GM21737 (cell line): ENCODE results near the gene COL19A1.
"Not testable (repeated sequence)": the region's sequence is repeated elsewhere in the genome, so short reads cannot be mapped to it uniquely, and the experiment has no call there.

Source experiments
- ATAC-seq: cut with Tn5 transposase; IDR thresholded peaks from one replicate; pipeline ENCODE4 v1.9.1; 2021; ENCODE audit warnings: mild to moderate bottlenecking, moderate library complexity; ENCODE audit not compliant: unreplicated experiment

Gene COL19A1

DNA sequence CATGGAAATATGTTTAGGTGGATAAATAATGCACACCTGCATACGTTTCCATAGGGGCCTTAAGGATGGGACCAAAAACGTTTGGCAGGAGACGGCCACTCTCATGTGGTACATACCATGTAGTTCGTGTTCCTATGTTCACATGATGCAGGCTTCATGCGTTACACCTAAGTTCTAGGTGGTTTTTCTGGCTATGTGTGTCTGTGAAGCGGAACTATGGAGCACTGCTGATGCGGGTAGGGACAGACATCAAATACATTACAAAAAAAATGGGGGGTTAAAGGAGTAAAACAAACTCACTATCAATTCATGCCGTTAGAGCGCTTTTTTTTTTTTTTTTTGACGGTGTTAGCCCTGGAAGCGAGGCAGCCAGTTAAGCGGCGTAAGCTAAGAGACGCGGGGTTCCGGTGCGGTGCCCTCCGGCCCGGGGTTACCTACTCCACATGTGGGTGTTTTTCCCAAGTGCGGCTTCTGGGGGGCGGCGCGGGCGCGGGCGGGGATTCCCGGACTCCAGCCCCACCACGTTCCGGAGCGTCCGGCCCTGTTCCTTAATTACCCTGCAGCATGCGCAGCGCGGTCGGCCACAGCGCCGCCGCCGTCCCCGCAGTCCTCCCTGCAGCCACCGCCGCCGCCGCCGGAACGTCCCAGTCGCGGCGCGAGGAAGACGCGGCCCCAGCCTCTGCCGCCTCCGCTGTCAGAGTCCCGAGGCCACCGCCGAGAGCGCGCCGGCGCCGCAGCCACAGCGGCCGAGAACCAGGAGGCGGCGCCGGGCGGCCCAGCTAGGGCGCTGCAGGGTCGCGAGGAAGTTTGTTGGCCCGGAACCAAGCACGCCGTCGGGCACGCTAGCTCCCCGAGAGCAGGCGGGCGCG, 648 bp downstream of the COL19A1 start:
- ATAC-seq: peak; percentile 63

DNA sequence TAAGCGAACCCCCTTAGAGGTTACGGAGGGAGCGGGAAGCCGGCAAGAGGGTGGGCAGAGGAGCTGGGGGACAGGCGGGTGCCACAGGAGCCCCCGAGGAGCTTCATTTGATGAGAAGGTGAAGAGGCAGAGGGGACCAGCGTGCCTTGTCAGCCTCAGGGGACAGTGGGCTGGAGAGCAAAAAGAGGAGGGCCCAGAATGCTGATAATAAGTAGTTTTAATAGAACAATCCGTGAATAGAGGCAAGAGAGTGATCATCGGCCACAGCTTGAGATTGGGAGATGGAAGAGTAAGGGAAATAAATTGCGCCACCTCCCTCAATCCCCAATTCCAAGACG, 1.3 kb downstream of the COL19A1 start:
- no peak for ATAC-seq

DNA sequence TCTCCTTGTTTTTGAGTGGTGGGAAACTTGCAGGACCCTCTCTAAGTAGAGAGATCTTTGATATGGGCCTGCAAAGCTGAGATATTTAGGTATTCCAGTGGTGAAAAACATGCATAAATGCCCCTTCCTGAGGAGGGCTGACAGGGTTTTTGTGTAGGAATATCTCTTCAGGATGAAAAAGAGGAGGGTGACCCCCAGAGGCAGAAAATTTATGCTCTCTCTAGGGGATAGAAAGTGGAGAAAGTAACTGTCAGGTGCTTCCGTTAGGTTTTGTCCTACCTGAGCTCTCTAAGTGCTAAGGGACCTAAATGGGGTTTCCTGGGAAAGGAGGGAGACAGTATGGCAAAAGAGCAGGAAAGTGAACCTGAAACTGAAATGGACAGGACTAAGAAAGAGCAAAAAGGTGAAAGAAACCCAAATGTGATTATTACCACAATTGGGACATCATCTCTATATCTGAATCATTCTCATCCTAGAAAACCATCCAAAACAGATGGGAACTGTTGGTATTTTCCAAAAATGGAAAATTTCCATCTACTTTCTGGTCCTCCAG, 2.0 kb downstream of the COL19A1 start:
- ATAC-seq: no peak

DNA sequence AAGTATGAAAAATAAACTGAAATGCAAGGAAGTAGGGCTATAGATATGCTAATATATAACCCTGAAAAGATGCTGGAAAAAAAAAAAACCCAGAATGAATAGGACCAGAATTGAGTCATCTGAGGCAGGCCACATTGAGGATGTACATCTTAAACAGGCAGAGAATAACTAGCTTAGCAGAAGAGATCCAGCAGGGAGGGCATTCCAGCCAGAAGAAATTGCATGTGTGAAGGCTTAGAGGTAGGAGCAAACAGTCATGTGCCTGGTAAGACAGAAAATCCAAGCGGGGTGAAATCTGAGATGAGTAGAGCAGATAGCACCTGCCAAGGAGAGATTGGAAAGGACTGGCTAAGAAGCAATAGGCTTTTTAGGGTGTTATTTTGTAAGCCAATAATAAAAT, 2.6 kb downstream of the COL19A1 start:
- ATAC-seq: no peak

DNA sequence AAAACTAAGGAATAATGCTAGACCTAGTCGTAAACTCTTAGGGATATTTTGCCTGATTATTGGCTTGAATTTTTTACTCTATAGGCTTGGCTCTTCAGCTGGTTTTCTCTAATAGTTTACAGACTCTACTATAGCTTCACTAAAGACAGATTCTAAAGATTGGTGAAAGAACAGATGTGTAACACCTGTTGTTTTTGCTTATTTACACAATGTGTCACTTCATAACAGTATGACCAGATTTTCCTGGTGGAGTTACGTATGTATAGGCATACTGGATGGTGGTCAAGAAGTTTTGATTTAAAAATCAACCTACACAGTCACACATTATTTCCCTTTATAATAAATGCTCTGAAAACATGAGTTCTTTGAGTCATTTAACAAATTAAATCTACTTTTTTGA, 4.8 kb downstream of the COL19A1 start:
- ATAC-seq: no peak

- no peak for ATAC-seq
Measured at GRCh38 chr6:69873291-69873690, 6.9 kb downstream of the COL19A1 start.

GRCh38 chr6:69875715-69876114, 9.4 kb downstream of the COL19A1 start:
- no peak for ATAC-seq

- ATAC-seq: no peak
Measured at GRCh38 chr6:69878795-69879194, 12.4 kb downstream of the COL19A1 start.

DNA sequence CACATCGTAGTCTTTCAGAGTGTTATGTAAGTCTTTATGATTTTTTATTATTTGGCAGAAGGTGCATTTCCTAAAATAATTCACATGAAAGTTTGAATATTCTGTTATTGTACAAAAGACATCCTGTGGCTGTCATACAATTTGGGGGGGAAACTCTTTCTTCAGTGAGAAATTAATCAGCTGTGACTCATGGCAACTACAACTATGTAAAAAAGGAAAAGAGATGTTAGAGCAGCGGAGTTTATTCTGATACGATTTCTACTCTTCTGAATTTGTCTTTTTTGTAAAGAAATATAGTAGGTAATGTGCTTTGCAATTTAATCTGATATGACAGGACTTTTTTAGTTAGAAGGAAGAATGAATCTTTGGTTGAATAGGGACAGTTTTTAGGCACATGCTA, 14.2 kb downstream of the COL19A1 start:
- ATAC-seq: no peak

- peak; percentile 85 for ATAC-seq
Measured at GRCh38 chr6:69881322-69882151, 15.2 kb downstream of the COL19A1 start.

GRCh38 chr6:69883551-69883950, 17.2 kb downstream of the COL19A1 start:
- no peak for ATAC-seq

GRCh38 chr6:69884231-69884630, 17.9 kb downstream of the COL19A1 start:
- no peak for ATAC-seq

DNA sequence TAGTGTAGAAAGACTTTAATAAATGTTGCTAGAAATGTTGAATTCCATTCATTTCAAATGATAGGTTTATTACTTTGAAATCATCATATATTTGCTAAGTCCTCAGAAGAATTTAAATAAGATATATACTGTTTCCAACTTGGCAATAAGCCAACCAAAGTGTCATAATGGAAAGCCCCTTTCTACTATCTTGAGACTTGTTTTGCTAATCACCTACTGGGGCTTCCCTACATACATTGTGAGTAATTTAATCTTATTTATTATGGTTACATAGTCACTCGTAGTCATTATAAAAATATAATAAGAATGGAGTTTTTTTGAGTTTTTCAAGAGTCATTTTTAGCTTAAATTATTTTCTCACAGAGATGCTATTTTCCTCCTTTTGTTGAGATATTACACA, 20.7 kb downstream of the COL19A1 start:
- ATAC-seq: no peak

DNA sequence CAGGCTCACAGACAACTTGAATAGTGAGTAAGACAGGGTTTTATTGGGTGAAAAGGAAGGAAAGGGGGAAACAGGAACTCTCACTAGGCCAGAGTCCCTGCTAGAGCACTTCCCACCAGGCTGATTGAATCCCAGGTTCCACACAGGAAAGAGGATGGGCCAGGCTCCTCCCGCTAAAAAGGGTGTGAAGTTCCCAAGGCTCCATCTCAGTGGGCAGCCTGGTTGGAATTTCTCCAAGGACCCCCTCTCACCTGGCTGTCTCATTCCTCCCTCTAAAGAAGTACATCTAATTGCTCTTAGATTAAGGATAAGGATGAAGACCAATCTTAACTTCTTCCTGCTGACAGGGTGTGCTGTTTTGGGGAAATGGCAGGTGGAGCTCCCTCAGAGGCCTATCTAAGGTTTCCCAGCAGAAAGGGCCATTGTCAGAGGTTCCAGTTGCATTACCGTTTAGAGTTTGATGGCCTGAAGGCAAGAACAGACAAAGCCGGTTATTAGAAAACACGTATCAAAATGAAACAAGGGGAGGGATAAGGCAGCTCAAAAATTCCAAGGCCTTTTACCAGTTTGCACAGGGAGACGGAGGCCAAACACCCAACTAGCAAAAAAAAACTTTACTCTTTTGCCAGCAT, 21.5 kb downstream of the COL19A1 start:
- no peak for ATAC-seq

GRCh38 chr6:69888482-69889233, 22.3 kb downstream of the COL19A1 start:
- ATAC-seq: no peak

DNA sequence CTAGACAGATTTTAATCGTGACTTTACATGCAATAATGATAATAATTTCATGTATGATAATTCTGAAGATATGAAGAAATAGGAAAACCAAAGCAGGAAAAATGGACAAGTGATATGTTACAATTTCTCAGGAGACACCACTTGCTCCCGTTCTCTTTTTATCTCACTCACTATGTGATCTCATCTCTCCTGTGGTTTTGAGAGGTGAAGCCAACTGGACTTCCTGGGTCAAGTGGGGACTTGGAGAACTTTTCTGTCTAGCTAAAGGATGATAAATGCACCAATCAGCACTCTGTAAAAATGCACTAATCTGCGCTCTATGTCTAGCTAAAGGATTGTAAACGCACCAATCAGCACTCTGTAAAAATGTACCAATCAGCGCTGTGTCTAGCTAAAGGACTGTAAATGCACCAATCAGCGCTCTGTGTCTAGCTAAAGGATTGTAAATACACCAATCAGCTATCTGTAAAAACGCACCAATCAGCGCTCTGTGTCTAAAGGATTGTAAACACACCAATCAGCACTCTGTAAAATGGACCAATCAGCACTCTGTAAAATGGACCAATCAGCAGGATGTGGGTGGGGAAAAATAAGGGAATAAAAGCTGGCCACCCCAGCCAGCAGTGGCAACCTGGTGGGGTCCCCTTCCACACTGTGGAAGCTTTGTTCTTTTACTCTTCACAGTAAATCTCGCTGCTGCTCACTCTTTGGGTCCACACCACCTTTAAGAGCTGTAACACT, 23.0 kb downstream of the COL19A1 start:
- ATAC-seq: not testable (repeated sequence)

GRCh38 chr6:69892561-69892960, 26.2 kb downstream of the COL19A1 start:
- ATAC-seq: not testable (repeated sequence)

GRCh38 chr6:69893266-69893665, 26.9 kb downstream of the COL19A1 start:
- ATAC-seq: not testable (repeated sequence)

DNA sequence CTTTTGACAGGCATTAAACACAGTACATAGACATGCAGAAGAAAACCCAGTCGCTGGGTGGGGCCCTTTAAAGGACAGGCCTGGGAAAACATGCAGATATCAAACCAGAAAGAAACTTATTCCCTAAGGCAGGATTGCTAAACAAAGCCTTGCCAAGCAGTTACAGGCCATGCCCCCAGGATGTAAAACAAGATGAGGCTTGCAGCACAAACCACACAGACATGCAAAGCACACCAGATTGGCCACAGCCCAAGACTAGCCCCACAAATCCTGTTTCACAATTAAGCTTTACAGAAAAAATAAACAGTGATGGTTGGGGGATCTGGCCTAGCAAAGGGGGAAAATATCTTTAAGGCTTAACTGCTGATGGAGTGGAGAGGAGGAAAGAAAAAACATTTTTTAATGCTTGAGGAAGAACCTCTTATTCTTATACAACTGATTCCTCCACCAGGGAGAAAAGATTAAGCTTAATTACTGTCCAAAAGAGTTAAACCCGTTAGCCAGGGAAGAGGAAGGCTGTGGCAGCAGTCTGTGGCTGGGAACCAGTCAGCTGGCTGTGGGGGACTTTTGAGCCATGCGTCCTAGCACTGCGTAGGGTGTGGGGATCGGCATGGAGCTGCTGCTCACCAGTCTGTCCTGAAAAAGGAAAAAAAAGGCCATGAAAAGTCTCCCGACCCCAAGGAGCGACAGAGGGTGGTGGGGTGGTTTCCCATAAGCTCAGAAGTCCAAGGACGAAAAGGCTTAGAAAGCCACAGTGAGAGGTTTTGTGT, 28.4 kb downstream of the COL19A1 start:
- ATAC-seq: peak; percentile 59
